Tibial nerve (tissue), 4 donors: Measurements from ENCODE around the gene ZMPSTE24. TPM values are rescaled to one million over a fixed set of nuclear protein-coding genes. Genes with fewer than 3 reads are reported as not detected.

ENCODE experiments used
- DNase-seq, 2 donors: peaks; one replicate each; pipeline ENCODE4 v3.0.0-alpha.2; 2019; ENCODE audit warnings: low spot score in 2 of 2
- H3K27ac ChIP-seq, 4 donors: fragments of 200-600 bp; sonication (generic) in 3 of 4; one replicate each; pipeline ENCODE4 v1.5.1; 2017 to 2019; ENCODE audit warnings: mild to moderate bottlenecking in 1 of 4
- H3K27me3 ChIP-seq, 2 donors: fragments of 200-600 bp; sonication (generic) in 1 of 2; one replicate each; pipeline versions ENCODE4 v1.5.1 to v1.6.0; 2017 to 2019
- H3K36me3 ChIP-seq, 3 donors: fragments of 200-600 bp; sonication (generic); one replicate each; pipeline ENCODE4 v1.5.1; 2018 to 2019
- H3K4me1 ChIP-seq, 4 donors: fragments of 200-600 bp; sonication (generic) in 3 of 4; one replicate each; pipeline ENCODE4 v1.5.1; 2017 to 2019
- H3K4me3 ChIP-seq, 4 donors: fragments of 200-600 bp; sonication (generic) in 3 of 4; one replicate each; pipeline ENCODE4 v1.5.1; 2017 to 2019; ENCODE audit warnings: mild to moderate bottlenecking in 1 of 4, moderate library complexity in 1 of 4
- H3K9me3 ChIP-seq, 4 donors: fragments of 200-600 bp; sonication (generic) in 3 of 4; one replicate each; pipeline ENCODE4 v1.5.1; 2017 to 2019
- CTCF ChIP-seq, 5 experiments: fragments of 200-600 bp in 3 of 5; fragments of 450-650 bp in 2 of 5; sonication (generic) in 3 of 5; IDR thresholded peaks; one replicate each; pipeline ENCODE4 v1.5.1; 2016 to 2019; ENCODE audit warnings: antibody characterized with exemption in 5 of 5, mild to moderate bottlenecking in 3 of 5, moderate library complexity in 2 of 5
- EP300 ChIP-seq, 2 donors: sonication (generic); formaldehyde crosslinking; IDR thresholded peaks; one replicate each; pipeline ENCODE4 v1.6.1; 2017; ENCODE audit warnings: antibody characterized with exemption in 2 of 2, mild to moderate bottlenecking in 1 of 2
- POLR2A ChIP-seq, 2 donors: fragments of 450-650 bp; IDR thresholded peaks; one replicate each; pipeline ENCODE4 v1.6.1; 2017; ENCODE audit warnings: antibody characterized with exemption in 2 of 2, mild to moderate bottlenecking in 2 of 2, moderate library complexity in 2 of 2
- WGBS, 2 donors: methylation state at CpG; one replicate each; pipeline ENCODE4 v1.1.5; 2018; 5-methylcytosine and 5-hydroxymethylcytosine counted together
- total RNA-seq, 4 donors: library from RNA; depleted of rRNA; stranded (reverse); fragments of >200 nt; gene quantifications; one replicate each; pipeline ENCODE4 v1.1.0, GENCODE V29; 2016

The ZMPSTE24 gene
- total RNA-seq, 4 donors from 2014 or later, result 27.0 to 51.1 (median 32.1) TPM

GRCh38 chr1:40313329-40313957 is 55.4 kb downstream of the ZMPSTE24 start:
- Histone ChIP-seq H3K27me3 (peaks cover 0 to 24% of the 10 kb centered on the region in 2 donors), H3K27ac (no peak overlapping the region), H3K9me3 (no peaks in the 10 kb centered on the region), H3K36me3 (no peaks in the 10 kb centered on the region), H3K4me1 (peaks cover 0 to 31% (median 16%) of the 10 kb centered on the region in 4 donors), H3K4me3 (no peak overlapping the region)
- no peak for TF ChIP-seq POLR2A (IDR thresholded peaks at IDR 0.05)
- TF ChIP-seq CTCF (IDR thresholded peaks at IDR 0.05), result no peak
- TF ChIP-seq EP300 (IDR thresholded peaks at IDR 0.05), result no peak
- 89 to 91% methylated on average over 5 of the region's 5 CpGs for WGBS, 2 donors
- no peak for DNase-seq

- peak overlapping the region in 1 of 4 donors; percentile 73 for H3K27ac ChIP-seq
- DNase-seq, result no peak
- no peak overlapping the region for H3K4me3 ChIP-seq
- H3K4me1 ChIP-seq, result peaks cover 0 to 31% (median 16%) of the 10 kb centered on the region in 4 donors
- no peaks in the 10 kb centered on the region for H3K9me3 ChIP-seq
- WGBS, 2 donors, result 89 to 93% methylated on average over 9 of the region's 9 CpGs
- peaks cover 0 to 27% of the 10 kb centered on the region in 2 donors for H3K27me3 ChIP-seq
- TF ChIP-seq EP300 (IDR thresholded peaks at IDR 0.05) (no peak), POLR2A (IDR thresholded peaks at IDR 0.05) (no peak), CTCF (IDR thresholded peaks at IDR 0.05) (no peak)
- H3K36me3 ChIP-seq, result no peaks in the 10 kb centered on the region
Observed at GRCh38 chr1:40313958-40314720, 56.1 kb downstream of the ZMPSTE24 start.

- H3K9me3 ChIP-seq, result no peaks in the 10 kb centered on the region
- WGBS, 2 donors, result 32 to 39% methylated on average over 12 to 13 of the region's 13 CpGs
- no peak for DNase-seq
- peak overlapping the region; percentile 12 to 48 (median 35) for H3K4me3 ChIP-seq
- peak overlapping the region in 2 of 4 donors; percentile 62 to 73 for H3K27ac ChIP-seq
- H3K27me3 ChIP-seq, result peaks cover 0 to 27% of the 10 kb centered on the region in 2 donors
- no peaks in the 10 kb centered on the region for H3K36me3 ChIP-seq
- TF ChIP-seq CTCF (IDR thresholded peaks at IDR 0.05) (no peak), POLR2A (IDR thresholded peaks at IDR 0.05) (no peak), EP300 (IDR thresholded peaks at IDR 0.05) (no peak)
- H3K4me1 ChIP-seq, result peaks cover 0 to 31% (median 16%) of the 10 kb centered on the region in 4 donors
Observed at GRCh38 chr1:40314721-40315238, 56.7 kb downstream of the ZMPSTE24 start.

- Histone ChIP-seq H3K27ac (peak overlapping the region; percentile 0 to 73 (median 46)), H3K36me3 (no peaks in the 10 kb centered on the region), H3K4me1 (peaks cover 0 to 31% (median 16%) of the 10 kb centered on the region in 4 donors), H3K9me3 (no peaks in the 10 kb centered on the region), H3K27me3 (peaks cover 0 to 27% of the 10 kb centered on the region in 2 donors), H3K4me3 (peak overlapping the region; percentile 24 to 48 (median 40))
- 1 to 3% methylated on average over 20 to 33 of the region's 42 CpGs for WGBS, 2 donors
- peak in 1 of 2 donors; percentile 47 for TF ChIP-seq EP300 (IDR thresholded peaks at IDR 0.05)
- TF ChIP-seq POLR2A (IDR thresholded peaks at IDR 0.05), result peak in 1 of 2 donors; percentile 38
- peak; percentile 92 to 97 (median 94) for TF ChIP-seq CTCF (IDR thresholded peaks at IDR 0.05)
- DNase-seq, result peak; percentile 67 to 77
Observed at GRCh38 chr1:40315239-40315794, 57.3 kb downstream of the ZMPSTE24 start.
